GM21526 (cell line): ENCODE measurements around the gene MAPK7.

ENCODE experiments used
- ATAC-seq: cut with Tn5 transposase; IDR thresholded peaks from one replicate; pipeline ENCODE4 v1.9.1; 2021; ENCODE audit warnings: moderate library complexity; ENCODE audit not compliant: unreplicated experiment, low FRiP score

MAPK7 gene

DNA sequence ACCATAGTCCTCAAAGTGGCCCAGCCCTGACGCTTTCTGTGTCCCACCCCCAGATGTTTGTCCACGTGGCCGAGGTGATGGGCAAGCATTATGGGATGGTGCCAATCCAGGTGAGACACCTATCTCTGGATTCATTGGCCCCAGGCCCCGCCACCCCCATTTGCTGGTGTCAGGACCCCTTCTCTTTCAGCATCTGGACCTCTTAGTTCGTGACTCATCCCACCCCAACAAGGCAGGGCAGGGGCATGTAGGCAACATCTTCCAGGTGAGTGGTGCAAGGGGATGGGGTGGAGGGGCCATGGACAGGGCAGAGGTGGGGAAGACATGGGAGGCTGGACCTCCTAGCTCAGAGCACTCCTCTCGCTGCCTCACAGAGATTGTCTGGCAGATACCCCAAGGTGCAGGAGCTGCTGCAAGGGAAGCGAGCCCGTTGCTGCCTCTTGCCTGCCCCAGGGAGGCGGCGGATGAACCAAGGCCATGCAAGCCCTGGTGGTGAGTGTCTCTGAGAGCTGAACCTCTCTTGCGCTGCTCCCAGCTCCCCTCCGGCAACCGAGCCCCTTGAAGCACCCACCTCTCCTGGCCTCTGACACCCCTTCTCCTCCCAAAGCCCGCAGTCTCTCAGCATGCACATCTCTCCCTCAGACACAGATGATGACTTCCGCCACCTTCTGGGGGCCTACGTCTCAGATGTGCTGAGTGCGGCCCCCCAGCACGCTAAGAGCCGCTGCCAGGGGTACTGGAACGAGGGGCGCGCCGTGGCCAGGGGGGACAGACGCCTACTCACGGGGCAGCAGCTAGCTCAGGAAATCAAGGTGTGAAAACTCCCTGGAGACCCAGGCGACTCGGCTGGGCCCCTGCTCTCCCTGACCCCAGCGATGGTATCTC lies 36.3 kb downstream of the MAPK7 start:
- ATAC-seq: no peak

DNA sequence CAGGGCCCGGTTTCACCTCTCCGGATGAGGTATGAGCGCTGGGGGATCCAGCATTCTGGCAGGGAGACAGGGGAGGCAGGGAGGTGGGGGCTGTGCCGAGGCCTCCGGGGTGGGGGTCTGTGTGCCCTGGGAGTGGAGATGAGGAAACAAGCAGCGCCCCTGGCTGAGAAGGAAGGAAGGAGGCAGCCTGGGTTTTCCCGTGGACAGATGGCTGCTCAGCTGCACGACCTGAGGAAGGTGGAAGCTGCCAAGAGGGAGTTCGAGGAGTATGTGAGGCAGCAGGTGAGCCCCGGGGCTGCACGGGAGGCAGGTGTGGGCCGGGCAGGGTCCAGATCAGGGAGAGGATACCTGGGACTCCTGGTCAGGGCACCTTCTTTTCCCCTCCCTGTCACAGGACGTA lies 37.0 kb downstream of the MAPK7 start:
- ATAC-seq: no peak

DNA sequence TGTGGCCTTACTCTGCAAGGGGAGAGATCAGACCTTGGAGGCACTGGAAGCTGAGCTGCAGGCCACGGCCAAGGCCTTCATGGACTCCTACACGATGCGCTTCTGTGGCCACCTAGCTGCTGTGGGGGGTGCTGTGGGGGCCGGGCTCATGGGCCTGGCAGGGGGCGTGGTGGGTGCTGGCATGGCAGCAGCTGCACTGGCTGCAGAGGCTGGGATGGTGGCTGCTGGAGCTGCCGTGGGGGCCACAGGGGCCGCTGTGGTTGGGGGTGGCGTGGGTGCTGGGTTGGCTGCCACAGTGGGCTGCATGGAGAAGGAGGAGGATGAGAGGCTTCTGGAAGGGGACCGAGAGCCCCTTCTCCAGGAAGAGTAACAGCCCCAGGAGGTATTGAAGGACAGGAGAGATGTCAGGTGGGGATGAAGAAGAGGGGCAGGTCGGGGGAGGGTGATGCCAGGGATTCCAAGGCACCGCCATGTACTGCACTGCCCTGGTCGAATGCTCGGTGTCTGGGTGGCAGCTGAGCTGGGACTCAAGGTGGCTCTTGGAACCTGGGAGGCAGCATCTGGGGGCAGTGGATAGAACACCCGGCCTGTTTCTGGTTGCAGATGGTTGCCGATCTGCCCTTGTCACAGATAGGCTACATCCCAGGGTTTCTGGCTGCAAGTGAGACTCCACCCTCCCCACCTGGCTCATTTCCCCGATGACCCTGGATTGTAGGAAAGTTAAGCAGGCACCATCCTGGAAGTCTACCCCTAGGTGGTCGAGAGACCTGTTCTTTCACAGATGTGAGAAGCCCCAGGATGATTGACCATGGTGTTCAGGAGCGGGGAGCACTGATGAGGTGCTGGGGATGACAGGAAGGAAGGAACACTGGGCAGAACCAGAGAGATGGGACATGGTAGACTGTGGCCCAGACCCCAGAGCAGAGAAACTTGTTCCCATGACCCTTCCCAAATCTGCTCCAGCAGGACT lies 37.8 kb downstream of the MAPK7 start:
- ATAC-seq: no peak

DNA sequence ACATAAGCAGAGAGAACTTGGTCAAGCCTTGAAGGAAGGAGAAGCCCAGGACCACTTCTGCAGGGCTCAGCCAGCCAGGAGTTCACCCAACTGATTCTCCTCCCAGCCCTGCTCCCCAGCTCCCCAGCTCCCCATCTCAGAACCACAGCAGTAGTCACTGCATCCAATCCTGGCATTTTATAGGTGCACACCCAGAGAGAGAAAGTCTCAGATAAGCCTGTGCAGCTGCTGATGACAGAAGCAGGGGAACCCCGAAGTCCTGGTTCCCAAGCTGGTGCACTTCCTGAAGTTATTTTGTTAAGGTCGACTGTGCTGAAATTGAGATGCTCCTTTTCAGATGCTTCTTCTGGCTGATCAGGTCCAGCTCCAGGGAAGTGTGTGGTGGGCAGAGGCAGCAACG lies 39.3 kb downstream of the MAPK7 start:
- no peak for ATAC-seq

DNA sequence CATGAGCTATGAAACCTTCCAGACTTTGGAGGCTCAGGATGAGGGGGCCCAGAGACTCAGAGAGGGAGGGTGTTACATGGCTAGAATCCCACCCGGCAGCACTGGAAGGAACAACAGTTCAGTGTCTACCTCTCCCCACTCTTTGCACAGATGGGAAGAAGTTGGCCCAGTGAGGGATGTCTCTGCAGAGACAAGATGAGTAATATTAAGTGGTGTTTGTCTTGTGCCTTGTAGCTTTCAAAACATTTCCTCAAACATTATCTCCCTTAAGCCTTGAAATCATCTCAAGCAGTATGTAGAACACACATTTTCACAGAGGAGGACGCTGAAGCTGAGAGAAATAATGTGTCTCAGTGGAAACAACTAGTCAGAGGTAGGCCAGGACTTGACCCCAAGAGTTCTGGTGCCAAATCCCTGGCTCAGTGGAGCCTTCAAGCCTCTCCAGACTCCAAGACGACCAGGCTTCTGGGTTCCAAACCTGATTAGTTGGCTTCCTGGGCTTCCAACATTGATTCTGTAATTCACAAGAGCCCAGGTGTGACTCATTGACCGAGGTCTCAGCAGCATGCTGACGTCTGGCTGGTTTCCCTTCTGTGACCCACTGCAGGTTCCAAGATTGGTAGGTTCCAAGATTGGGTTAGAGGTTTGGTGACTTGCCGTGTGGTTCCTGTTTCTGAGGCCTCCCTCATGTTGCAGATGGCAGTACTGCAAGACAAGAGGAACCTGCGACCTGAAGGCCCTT lies 40.1 kb downstream of the MAPK7 start:
- no peak for ATAC-seq

DNA sequence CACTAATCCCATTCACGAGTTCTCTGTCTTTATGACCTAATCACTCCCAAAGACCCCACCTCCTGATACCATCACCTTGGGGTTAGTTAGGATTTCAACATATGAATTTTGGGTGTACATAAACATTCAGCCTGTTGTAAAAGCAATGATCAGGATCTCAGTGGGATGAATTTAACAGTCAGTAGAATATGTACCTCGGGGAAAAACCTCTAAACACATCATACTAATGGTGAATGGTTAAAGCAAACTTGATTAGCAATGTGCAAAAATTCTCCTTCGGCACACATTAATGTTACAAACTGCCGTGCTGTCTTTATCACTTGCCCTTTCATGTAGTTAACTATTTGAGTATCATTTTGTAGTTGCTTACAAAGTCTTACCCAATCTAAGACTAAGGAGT lies 42.9 kb downstream of the MAPK7 start:
- ATAC-seq: no peak

DNA sequence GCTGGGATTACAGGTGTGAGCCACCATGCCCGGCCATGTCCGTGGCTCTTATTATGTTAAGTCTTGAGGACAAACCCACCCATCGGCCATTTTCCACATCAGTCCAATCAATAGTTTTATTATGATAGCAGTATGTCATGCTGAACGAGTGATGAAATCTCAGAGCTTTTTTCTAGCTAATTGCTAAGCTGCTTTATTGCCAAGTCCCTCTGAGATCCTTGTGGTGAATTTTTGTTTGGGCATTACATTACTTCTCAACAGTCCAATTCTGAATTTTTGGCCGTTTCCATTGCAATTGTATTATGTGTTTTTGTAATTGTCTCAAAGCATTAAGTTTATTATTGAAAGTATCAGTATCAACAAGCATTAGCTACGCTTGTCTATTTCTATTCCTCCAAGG lies 43.6 kb downstream of the MAPK7 start:
- no peak for ATAC-seq

DNA sequence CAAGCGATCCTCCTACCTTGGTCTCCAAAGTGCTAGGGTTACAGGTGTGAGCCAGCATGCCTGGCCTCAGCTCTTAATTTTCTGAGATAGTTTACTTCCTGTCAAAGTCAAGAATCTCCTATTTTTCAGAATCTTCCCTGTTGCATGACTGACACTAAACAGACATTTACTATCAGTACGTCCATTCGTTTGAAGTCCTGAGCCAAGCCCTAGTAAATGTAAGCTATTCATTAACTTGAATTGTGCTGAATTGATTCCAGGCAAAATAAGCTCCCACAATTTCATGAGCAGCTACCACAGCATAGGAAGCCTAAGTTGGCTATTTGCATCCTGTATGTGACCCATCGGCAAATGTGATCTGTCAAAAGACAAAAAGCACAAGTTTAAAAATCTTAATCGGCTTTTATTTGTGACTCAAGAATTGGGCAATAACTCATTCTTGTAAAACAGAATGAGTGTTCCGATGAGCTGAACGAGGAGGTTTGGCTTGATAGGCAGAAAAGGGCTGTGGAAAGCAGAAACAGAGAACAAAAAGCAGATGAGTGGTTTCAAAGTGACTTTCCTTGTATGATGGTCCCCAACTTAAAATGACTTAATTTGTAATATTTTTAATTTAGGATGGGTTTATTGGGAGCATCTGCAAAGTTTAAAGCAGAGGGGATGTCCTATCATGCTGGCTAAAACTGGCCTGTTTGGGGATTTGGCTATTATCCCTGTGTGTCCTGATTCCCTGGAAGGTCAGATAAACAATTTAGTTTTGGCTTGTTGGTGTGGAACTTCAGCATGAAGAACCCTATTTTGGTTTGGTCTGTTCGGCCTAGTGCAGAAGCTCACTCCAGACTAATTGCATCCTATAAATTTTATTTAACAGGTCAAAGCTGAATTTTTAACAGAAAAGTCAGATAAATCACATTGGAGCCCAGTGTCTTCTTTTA lies 46.9 kb downstream of the MAPK7 start:
- ATAC-seq: no peak

DNA sequence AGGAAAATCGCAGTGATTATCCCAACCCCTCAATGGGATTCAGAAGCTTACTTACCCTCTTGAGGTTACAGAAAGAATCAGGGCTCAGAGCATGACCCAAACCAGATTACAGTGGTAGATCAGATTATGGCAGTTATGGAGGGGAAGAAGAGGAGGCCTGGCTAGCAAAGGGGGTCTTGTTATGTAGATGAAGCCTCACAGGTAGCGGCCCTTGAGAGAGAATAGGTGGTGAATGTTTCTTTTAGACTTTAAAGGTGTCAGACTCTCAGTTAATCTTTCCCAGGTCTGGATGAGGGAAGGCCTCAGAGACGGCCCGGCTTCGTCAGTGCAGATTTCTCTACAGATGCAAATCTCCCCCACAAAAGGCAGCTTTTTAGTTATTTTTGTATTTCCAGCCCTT lies 48.3 kb downstream of the MAPK7 start:
- ATAC-seq: no peak

DNA sequence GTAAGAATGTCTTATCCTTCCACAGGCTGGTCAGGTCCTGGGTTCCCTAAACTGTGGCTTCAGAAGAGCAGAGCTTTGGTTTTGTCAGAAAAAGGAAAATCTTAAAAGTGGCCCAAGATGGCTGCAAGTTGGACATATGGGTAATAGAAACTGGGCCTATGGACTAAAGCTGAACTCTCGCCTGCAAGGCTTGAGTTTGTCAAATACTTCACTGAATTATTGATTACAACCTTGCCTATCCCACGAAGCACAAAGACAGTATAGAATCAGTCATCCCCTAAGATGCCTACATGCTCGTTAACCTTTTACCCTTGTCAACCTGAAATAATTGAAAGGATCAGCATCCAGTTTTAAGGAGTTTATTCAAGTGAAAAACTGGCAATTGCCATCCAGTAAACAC lies 53.4 kb downstream of the MAPK7 start:
- no peak for ATAC-seq
